HG03064 (cell line): ENCODE results near the gene LST1.
A peak's percentile ranks its signal among the peaks of the same experiment; 100 is the strongest.
"Not testable (repeated sequence)": the region's sequence is repeated elsewhere in the genome, so short reads cannot be mapped to it uniquely, and the experiment has no call there.

ENCODE experiments used
- ATAC-seq: cut with Tn5 transposase; IDR thresholded peaks from one replicate; pipeline ENCODE4 v1.9.1; 2021; ENCODE audit warnings: low read depth; ENCODE audit not compliant: unreplicated experiment

LST1 gene

DNA sequence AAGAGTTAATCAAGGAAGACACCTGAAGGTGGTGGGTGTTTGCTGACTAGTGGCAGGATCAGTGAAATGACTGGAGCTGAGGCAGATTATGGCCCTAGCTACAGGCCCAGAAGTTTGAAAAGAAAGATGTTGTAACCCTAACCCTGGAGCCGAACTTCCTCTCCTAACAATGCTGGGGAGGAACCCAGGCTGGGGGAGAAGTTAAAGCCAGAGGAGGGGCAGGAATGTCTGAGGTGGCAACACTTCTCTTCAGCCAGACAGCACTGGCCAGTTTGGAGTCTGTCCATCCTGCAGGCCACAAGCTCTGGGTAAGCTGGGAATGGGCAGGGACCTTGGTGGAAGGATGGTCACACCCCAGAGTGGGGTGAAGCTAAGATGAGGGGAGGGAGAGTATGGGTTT, at the start of gene LST1:
TSS of gene LST1 (plus strand) at position 270 of the 400 bp plus-strand sequence. CDS start 1,023 bp downstream, outside the sequence.
- ATAC-seq, result no peak

DNA sequence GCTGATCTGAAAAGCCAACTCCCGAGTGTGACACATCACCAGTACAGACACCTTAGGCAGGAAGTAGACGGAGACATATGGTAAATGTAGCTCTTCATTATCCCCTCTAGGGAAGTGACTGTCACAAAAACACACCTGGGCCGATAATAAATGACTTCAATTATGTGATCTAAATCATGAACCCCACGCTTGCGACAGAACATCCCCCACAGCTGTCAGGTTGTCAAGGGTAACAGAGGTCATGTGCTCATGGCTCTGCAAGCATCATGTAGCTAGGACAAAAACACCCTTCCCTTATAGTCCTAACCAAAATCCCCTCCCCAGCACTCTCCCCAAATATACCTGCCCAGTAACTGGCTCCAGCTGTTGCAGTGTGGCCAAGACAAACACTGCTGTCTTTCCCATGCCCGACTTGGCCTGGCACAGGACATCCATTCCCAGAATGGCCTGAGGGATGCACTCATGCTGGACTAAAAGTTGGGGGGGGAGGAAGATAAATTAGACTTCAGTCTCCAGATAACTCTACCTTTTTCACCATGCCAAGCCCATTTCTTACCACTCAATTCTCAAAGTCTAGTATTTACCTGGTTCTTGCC, 47.2 kb upstream of the LST1 start:
- ATAC-seq, result no peak

DNA sequence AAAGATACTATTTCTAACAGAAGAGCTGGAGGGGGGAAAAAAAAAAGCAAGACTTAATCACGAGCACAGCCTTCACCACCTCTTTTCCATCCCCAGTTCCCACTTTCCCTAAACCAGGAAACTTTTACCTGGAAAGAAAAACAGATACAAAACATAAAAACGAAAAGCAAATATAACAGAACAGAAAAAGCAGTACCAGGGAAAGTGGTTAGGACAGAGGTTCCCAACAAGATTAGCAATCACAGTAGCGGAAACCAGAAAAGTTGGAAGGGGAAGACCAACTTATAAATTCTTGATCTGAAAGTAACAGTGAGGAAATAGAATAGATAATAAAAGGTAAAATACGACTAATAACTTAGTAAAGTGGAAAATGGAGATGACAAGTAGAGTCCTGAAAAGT, 45.4 kb upstream of the LST1 start:
- ATAC-seq, result no peak

DNA sequence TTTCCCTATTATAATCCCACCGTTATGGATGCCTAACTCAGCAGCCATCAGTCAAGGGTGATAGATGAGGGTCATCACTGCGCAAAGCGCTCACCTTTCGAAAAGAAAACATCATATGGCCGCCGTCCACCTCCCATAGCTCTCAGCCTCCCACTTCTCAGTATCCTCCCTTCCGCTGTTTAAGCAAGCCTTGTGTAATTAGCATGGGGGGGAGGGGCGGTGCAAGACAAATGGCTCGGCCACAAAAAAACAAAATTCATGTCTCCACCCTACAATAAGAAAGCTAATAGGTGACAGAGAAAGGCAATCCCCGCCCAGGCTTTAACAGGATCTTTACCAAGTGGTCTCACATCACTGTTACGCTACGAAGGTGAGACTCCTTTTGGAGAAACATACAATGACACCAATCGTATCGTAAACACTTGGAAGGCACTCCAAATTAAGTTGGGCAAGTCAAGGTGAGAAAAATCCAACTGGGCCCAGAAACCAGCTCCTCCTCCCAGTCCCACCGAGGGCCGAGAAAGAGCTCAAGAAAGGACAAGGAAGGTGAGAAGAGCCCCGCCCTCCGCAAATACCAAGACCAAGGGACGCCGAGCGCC, 44.9 kb upstream of the LST1 start:
- peak; percentile 20 for ATAC-seq

DNA sequence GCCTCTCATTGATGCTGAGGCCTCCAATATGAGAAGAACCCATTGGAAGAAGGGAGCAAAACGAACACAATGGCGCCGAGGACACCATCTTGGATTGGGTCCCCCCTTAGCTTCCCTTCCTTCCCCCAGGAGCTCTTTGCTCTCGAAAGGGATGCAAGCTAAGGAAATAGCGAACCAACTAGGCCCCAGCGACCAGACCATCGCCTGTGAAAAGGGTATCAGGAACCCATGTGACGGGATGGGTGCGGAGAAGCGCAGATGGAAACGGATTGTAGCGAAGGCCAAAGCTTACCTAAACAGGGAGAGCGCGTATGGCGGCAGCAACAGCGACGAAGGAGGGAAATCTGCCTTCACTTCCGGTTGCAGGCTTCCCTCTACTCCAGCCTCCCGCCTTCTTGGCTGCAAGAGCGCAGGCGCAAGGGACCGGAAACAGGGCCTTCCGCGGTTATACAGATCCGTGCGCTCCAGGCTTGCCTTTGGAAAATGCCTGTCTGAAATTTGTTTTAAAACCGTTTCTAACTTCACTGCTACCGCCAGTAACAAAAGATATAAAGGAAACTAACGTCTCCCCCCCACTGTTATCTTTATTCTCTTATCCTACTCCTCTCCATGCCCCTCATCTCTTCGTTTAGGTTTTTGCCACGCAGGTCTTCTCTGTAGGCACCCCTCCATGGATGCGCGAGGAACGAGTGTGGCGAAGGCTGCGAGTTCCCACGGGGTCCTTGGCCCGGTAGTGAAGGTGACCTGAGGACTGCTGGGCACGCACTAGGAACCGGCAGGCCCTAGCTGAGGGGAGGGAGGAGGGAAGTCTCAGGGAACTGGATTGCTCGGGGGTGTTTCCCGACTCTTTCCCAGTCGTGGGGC, 44.2 kb upstream of the LST1 start, which contains the start of gene DDX39B:
TSS of gene DDX39B (minus strand) at position 346 of the 864 bp plus-strand sequence. CDS start 1,471 bp downstream, outside the sequence.
- ATAC-seq, result peak; percentile 58

DNA sequence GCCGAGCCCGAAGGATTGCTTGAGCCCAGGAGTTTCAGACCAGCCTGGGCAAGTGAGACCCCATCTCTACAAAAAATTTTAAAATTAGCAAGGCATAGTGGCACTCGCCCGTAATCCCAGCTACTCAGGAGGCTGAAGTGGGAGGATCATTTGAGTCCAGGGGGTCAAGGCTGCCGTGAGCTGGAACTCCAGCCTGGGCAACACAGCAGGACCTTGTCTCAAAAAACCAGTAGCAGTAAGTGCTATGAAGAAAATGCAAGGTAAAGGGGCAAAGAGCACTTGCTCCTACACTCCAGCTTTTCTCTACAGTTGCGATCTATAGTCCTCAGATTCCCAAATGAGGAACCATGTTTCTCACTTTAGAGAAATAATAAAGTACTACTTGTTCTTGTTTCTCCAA, 42.4 kb upstream of the LST1 start:
- no peak for ATAC-seq

DNA sequence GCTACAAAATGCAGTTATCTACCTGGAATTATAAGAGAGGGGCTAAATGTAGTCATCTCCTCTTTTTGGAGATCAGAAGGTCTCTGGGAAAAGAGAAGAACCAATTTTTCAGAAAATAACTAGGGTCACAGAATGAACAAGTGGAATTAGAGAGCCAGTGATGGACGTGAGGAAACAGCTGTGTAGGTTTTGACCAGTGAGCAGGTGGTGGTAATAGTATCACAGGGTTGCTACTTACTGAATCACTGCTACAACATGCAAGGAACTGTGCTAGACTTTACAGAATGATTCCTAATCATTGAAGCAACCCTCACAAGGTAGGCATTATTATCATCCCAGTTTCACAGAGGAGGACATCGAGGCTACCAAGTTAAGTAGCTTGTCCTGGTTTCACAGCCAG, 41.4 kb upstream of the LST1 start:
- ATAC-seq, result no peak

DNA sequence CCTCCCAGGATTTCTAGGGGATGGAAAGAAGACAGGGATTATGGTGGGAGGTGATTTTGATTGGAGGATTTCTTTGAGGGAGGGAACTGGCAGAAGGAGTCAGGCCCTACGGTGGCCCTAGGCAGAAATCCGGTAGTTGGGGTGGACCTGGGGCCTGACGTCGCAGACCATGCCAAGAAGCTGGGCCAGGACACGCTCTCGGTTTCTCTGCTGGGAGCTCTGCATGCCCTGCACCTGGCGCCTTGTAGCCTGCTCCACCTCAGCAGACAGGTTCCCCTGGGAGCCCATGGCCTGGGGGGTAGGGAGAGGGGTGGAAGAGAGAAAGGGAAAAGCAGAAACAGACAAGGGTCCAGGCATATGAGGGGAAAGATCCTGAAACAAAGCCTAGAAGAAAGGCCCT, 40.8 kb upstream of the LST1 start:
- ATAC-seq, result no peak

DNA sequence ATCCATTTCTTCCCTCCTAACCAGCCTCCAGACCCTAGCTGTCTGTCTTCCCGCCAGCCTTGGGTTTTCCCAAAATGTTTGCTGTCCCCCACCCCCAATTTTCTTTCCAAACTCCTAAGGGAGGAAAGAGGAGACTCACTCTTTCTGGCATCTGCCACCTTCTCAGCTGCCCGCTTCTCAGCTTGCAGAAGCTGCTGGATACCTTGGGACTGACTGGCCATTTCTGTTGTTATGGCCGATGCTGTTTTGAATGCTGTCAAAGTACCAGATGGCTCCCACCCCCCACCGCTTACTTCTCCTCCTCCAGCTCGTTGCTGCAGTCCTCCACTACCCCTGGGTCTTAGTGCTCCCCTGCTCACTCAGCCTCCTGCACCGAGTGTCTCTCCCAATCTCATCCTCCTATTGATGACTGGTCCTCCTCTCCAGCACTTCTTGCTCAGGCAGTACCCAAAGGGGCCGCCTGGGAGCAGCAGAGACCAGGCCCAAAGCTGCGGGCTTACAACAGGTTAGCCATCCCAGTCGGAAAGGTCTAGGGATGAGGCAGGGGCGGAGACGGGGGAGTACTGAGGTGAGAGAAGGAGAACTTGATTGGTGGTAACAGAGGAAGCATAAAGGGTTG, 39.6 kb upstream of the LST1 start, which contains the start of gene ATP6V1G2:
TSS of gene ATP6V1G2 (minus strand) at position 270 of the 619 bp plus-strand sequence. CDS start at position 221, 49 bp downstream.
- no peak for ATAC-seq

DNA sequence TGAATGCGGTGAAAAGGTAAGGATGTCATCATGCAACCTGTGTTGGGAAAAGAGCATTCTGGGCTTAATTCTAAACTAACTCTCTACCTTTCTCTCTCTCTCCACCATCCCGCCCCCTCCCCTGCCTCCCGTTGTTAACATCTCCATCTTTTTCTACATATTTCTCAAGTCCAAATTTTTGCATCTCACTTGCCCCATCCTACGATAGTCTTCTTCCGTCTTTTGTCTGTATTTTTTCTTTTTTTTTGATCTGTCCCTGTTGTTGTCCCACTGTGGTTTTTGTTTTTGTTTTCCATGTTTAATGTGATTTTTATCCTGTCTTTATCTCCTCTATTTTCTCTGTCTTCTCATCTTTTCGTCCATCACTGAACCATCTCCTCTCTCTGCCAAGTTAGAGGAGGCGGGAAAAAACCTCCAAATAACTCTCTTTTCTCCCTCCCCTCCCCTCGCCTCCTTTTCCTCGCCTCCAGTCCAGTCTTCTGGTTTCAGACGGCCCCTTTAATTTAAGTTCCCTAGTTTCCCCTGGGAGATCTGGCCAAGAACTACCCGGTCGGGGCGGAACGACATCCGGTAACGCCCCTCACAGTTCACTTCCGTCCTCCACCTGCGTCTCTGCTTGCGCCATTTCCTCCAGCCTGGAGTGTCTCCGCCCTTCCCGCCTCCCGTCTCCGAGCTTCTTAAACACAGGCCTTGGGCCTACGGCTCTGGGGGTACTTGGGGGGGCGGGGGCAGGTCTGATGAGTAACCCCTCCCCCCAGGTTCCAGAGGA, 38.9 kb upstream of the LST1 start, which contains the start of gene NFKBIL1:
TSS of gene NFKBIL1 (plus strand) at position 651 of the 769 bp plus-strand sequence. CDS start at position 738, 87 bp downstream.
- no peak for ATAC-seq

DNA sequence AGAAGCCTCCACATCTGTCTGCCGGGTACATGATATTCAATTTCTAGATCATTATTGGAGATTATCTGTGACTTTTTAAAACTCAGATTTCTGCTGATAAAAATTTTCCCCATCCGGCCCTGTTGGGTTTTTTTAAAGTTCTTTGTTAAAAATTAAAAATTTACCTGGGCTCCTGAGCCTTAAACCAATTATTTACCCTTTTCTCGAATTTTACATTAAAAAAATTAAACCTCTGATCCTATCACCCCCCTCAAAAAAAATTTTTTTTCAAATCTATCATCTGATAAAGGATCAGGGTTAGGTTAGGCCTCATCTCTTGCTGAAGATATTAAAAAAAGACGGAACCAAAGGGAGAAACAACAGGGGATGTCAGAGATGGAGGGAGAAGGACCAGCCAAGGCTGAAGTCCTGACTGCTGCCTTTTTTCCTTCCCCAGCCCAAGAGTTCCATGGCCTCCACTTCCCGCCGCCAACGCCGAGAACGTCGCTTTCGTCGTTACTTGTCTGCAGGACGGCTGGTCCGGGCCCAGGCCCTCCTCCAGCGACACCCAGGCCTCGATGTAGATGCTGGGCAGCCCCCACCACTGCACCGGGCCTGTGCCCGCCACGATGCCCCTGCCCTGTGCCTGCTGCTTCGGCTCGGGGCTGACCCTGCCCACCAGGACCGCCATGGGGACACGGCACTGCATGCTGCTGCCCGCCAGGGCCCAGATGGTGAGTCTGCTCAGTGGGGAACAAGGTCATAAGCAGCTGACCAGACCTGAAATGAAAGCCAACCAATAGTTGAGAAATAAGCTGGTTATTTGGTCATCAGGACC, 38.1 kb upstream of the LST1 start:
- no peak for ATAC-seq

DNA sequence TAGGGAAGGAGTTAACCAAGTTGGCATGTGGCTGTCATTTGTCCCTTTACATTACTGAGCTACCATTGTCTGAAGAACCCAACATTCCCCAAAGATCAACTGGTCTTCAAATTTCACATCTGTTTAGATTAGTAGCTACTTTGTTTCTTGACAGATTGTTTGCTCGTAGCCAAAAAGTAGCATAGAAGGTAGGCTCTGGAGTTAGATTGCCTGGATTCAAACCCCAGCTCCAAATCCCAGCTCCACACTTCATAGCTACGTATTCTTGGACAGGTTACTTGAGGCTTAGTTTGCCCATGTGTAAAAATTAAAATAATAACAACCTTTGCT, 37.6 kb upstream of the LST1 start:
- no peak for ATAC-seq

DNA sequence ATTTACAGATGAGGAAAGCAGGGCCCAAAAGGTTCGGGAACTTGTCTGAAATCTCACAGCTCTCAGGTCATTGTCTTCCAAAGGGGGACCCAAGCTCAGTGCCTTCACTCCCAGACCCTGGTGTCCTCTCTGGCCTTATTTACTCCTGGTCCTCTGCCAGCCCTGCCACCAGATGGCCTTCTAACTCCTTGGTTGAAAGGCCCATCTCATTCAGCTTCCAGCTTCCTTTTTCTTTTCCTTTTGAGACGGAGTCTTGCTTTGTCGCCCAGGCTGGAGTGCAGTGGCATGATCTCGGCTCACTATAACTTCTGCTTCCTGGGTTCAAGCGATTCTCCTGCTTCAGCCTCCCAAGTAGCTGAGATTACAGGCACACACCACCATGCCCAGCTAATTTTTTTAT, 34.7 kb upstream of the LST1 start:
- ATAC-seq, result not testable (repeated sequence)

DNA sequence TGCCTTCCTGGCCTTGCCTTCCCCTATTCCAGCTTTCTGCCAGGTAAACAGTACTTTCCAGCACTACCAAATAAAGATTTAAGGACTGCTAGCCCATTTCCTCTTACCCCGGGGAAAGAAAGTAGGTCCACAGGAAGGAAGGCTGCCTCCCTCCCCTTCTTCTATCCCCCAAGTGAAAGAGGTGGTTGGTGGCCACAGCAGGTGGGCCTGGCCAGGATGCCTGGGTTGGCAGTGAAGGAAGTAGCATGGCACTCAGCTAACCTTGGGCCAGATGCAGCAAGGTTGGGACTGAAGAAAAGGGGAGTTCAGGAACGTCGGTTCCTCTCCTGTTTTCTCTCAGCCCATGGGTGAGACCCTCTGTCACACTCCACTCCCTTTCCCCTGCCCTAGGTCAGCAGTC, 29.8 kb upstream of the LST1 start:
- ATAC-seq, result no peak

DNA sequence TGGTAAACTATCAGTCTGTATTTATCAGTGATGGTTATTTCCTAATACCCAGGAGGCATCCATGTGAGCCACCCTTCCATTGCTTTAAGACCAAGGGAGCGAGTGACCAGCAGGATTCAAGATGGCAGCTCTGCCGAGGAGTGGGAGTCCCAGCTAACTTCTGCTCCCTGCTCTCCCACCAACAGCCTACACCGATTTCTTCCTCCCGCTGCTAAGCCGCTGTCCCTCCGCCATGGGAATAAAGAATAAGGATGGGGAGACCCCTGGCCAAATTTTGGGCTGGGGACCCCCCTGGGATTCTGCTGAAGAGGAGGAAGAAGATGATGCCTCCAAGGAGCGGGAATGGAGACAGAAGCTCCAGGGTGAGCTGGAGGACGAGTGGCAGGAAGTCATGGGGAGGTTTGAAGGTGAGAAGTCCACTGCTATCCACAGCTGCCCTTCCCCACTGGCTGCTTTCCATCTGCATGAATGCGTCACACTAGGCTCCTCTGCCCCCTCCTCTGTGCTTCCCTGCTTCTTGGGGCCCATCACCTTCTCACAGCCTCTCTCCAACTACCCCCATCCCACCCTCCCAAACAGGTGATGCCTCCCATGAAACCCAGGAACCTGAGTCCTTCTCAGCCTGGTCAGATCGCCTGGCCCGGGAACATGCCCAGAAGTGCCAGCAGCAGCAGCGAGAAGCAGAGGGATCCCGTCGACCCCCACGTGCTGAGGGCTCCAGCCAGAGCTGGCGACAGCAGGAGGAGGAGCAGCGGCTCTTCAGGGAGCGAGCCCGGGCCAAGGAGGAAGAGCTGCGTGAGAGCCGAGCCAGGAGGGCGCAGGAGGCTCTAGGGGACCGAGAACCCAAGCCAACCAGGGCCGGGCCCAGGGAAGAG, 28.4 kb upstream of the LST1 start:
- ATAC-seq, result no peak

DNA sequence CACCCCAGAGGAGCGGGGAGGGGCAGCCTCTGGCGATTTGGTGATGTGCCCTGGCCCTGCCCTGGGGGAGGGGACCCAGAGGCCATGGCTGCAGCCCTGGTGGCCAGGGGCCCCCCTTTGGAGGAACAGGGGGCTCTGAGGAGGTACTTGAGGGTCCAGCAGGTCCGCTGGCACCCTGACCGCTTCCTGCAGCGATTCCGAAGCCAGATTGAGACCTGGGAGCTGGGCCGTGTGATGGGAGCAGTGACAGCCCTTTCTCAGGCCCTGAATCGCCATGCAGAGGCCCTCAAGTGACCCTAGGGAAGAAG, 27.8 kb upstream of the LST1 start:
- ATAC-seq, result no peak

DNA sequence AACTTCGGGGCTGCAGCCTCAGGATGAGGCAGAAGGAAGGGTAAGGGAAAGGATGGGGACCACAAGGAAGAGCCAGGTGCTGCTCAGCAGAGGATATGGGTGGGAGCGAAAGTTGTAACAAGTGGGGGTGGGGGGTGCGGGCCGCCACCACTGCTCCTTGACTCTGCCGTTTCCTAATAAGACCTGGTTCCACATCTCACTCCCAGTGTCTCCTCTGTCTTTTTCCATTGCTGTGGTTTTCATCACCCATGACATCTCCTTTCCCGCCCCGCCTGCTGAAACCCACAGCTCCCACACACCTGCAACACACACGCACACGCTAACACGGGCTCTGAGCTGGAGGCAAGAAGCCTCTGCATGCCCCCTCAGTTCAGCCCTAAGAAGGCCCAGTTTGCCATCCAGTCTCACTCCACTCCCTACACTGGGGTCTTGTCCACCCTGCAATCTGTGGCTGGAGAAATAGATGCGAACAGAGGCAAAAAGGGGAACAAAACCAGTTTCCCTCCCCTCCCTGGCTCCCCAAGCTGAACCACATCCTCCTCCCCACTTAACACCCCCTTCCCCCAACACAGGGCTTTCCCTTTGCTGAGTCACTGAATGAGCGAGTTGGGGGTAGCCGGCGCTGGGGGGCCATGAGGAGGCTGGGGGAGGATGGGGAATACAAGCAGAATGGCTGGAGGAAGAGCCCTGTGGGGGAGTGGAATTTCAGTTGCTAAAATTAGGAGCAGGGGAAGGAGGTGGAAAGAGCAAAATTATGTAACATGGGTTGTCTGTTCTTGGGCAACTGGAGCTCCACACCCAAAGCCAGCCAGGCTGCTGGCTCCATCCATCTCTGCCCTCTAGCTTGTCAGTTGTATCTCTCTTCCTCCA, 27.2 kb upstream of the LST1 start:
- no peak for ATAC-seq

DNA sequence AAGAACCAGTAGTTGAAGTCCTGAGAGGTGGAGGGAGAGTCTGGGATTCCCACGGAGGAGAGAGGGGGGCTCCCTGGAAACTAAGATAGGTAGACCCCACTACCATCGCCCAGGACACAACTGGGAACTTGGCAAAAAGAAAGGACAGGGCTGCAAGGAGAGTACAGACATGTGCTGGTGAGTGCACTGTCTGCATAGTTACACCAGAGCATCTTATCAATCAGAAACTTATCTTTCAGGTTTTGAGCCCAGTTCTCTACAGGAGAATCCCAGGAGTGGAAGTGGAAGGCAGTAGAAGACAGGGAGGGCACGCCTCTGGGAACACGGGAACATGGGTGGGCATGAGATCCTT, 26.5 kb upstream of the LST1 start:
- ATAC-seq, result peak; percentile 14
